HG02981 (cell line): ENCODE measurements around the gene AKT3.
"Not testable (repeated sequence)": the region's sequence is repeated elsewhere in the genome, so short reads cannot be mapped to it uniquely, and the experiment has no call there.

Source experiments
- ATAC-seq: cut with Tn5 transposase; IDR thresholded peaks from one replicate; pipeline ENCODE4 v1.9.1; 2021; ENCODE audit warnings: mild to moderate bottlenecking, moderate library complexity; ENCODE audit not compliant: unreplicated experiment

AKT3 gene

DNA sequence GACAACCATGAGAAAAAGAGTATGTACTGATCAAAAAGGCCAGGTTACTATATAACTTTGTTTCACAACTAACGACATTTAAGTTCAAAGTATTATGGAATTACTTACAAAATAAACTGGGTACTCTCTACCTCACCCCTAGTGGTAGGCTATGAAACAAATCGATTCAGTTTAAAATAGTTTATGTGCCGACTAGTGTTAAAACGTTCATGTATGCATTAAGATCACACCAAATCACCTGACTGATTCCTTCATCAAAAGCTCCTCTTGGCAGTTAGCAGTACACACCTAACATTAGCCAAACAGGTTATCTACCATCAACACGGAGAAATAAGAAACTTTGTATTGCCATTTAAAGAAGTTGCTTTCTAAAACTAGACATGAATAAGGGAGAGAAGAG is 137.1 kb downstream of the AKT3 start:
- ATAC-seq = no peak

DNA sequence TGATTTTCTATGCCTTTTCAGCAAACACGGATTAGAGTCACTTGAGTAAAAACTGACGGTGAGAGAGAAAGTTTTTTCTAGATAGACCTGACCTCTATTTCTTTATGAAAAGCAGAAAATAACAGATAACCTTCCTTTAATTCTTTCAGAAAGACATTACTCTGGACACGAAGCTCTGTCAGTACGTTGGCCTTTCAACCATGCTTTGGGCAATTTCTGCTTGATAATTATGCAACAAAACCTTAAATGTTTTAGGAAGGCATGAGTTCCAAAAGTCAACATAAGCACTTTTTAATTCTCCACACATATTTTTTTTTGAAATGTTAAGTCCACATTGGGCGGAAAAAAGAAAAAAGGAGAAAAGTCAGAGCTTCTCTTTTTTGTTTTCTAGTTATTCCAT is 137.8 kb downstream of the AKT3 start:
- ATAC-seq = no peak

- no peak for ATAC-seq
These were observed 139.6 kb downstream of the AKT3 start for GRCh38 chr1:243710467-243710866.

DNA sequence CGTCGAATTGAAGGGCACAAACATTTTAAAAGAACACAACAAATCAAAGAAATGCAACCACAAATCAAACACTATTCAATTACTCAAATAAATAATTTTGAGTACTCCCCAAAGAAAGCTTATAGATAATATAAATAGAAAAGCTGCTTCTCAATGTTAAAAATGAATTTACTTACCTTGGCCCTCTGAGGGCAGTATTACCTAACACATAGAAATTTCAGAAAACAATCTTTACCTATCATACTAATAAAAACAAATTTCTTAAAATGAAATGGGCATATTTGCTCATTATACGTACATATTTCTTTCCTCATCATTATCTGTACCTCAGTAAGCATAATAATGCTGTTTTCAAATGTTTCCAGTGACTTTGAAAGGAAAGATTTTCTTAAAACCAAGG is 141.8 kb downstream of the AKT3 start:
- ATAC-seq = no peak

GRCh38 chr1:243706563-243706962 is 143.5 kb downstream of the AKT3 start:
- no peak for ATAC-seq

DNA sequence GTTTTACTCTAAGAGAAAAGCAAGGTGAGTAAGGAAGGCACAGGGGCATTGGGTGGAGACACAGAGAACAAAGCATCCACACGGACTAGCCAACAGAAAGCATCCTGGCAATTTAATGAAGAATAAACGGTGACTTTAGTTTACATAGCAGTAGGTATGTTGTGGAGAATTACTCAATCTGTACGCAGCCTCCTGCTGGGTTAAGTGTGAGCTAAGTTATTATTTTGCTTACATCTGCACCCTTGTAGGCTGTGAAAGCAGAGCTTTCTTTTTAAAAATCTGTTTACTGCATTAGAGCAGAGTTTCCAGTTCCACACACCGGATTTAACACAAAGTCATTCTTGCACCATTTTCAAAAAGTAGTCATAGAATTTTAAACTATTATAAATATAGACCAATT is 144.5 kb downstream of the AKT3 start:
- no peak for ATAC-seq

GRCh38 chr1:243701872-243702271 is 148.2 kb downstream of the AKT3 start:
- no peak for ATAC-seq

DNA sequence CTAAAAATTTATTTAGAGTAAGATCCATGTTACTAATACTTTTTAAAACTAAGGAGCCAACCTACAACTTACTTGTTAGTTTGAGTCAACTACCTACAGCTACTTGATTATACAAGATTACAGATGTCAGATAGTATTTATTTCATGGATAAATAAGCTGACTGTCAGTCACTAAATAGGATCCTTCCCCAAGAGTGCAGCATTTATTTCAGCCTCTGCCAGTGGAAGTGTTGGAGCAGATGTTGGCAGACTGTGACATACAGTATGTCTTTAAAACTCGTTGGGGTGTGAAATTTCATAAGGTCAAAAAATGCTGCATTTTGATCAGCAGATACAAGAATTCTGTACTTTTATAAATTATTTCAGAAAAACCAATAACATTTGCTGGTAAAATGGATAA is 156.2 kb downstream of the AKT3 start:
- ATAC-seq = no peak

GRCh38 chr1:243686159-243686558 is 163.9 kb downstream of the AKT3 start:
- ATAC-seq = no peak

GRCh38 chr1:243680860-243681259 is 169.2 kb downstream of the AKT3 start:
- ATAC-seq = no peak

DNA sequence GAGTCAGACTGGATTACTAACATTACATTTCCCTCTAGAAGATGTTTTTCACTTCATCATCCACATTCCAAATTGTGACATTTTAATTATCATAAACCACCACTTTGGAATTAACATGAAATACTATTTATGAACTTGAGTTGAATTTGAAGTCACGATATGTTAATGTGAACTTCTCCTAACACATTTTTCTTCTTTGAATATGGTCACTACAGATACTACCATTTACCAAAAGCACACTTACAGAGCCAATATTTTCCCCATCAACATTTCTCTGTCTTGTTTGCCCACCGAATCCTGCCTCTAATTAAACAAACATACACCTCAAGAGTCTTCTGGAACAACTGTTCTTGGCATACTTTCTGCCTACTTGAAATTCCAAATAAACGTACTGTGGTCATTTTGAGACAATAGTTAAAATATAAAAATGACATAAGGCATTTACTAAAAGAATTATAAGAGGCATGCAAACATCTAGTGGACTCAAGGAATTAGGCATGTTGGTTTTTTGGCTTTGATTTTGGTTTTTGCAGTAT is 177.4 kb downstream of the AKT3 start:
- ATAC-seq = no peak

- ATAC-seq = no peak
These were observed 182.5 kb downstream of the AKT3 start for GRCh38 chr1:243667591-243667990.

DNA sequence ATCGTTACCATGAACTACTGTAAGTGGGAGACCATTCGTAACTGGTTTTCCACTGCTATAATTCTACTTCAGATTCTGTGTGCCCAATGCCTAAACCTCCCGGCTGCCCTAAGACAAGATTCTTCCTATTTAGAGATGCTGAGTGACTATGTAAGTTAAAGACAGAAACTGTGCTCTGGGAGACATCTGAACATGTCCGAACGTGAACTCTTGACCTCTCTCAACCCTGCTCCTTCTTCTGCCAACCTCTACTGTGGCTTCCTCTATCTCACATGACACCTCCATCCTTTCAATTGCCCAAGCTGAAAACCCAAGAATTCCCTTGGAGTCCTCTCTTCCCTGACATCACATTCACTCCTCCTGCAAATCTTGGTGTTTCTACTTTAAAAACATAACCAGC is 182.9 kb downstream of the AKT3 start:
- no peak for ATAC-seq

- ATAC-seq = no peak
These were observed 186.4 kb downstream of the AKT3 start for GRCh38 chr1:243663651-243664050.

GRCh38 chr1:243662169-243662568 is 187.9 kb downstream of the AKT3 start:
- ATAC-seq = not testable (repeated sequence)

- ATAC-seq = no peak
These were observed 191.4 kb downstream of the AKT3 start for GRCh38 chr1:243658594-243659105.

DNA sequence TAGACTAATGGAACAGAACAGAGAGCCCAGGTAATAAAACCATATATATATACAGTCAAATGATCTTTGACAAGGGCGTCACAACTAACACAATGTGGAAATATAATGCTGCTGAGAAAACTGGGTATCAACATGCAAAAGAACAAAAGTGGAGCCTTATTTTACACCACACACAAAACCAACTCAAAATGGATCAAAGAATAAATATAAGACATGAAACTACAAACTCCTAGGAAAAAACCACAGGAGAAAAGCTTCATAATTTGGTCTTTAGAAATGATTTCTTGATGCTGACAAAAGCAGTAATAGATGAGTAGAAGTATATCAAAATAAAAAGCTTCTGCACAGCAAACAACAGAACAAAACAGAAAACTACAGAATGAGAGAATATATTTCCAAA is 192.2 kb downstream of the AKT3 start:
- no peak for ATAC-seq

GRCh38 chr1:243649530-243649929 is 200.5 kb downstream of the AKT3 start:
- ATAC-seq = not testable (repeated sequence)

DNA sequence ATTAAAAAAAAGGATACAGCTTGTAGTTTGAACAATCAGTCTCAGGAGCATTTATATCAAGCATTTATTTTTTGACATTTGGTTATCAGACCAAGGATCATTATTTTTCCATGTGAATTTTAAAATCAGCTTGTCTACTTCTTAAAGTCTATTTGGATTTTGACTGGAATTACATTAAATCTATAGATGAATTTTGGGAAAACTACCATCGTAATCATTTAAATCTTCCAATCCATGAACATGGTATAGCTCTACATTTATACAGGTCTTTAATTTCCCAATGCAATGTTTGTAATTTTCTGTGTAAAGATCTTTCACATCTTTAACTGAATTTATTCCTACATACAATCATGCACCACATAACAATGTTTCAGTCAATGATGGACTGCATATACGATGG is 203.2 kb downstream of the AKT3 start:
- no peak for ATAC-seq

GRCh38 chr1:243645281-243645680 is 204.8 kb downstream of the AKT3 start:
- ATAC-seq = no peak

DNA sequence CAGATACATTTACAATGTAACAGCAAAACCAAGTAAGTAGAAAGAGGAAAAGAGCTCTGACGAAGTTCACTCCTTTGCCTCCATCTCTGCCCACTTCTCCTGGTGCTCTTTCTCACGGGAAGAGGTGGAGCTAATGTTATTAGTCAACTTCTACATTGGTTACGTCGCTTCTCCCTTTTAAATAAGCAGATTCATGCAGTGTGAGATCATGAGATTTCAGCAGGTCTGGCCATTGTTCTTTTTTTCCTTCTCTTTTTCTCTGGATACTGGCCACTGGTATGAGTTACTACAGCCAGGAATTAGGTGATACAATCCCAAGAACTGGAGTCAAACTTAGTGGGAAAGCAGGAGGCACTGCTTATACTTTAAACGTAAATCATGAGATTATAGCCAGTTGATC is 207.1 kb downstream of the AKT3 start:
- no peak for ATAC-seq

GRCh38 chr1:243639027-243639658 is 210.9 kb downstream of the AKT3 start:
- no peak for ATAC-seq

GRCh38 chr1:243638186-243638585 is 211.9 kb downstream of the AKT3 start:
- ATAC-seq = no peak
